H9 (cell line): Measurements from ENCODE around the gene FBXL13. TPM values are rescaled to one million over a fixed set of nuclear protein-coding genes. Genes with fewer than 3 reads are reported as not detected.

Experiments used
- DNase-seq: peaks from one replicate; pipeline ENCODE4 v3.0.0-alpha.2; 2017
- H2AFZ ChIP-seq: one replicate; pipeline ENCODE4 v1.6.1; 2013; ENCODE audit warnings: mild to moderate bottlenecking, low read length, control low read depth, moderate library complexity
- H2AK5ac ChIP-seq: 2 replicates; pipeline ENCODE4 v1.6.1; 2013; ENCODE audit warnings: low read length, control low read depth, mixed read lengths; ENCODE audit not compliant: insufficient read length
- H2BK120ac ChIP-seq: one replicate; pipeline ENCODE4 v1.6.1; 2013; ENCODE audit warnings: low read depth, mild to moderate bottlenecking, low read length, control low read depth, inconsistent platforms; ENCODE audit not compliant: poor library complexity, severe bottlenecking
- H2BK12ac ChIP-seq: 2 replicates; pipeline ENCODE4 v1.6.1; 2013; ENCODE audit warnings: low read length, control low read depth, mixed read lengths, low read depth; ENCODE audit not compliant: insufficient read length
- H2BK15ac ChIP-seq: 2 replicates; pipeline ENCODE4 v1.6.1; 2013; ENCODE audit warnings: low read depth, low read length, control low read depth
- H2BK20ac ChIP-seq: one replicate; pipeline ENCODE4 v1.6.1; 2013; ENCODE audit warnings: low read depth, mild to moderate bottlenecking, low read length, control low read depth, inconsistent platforms; ENCODE audit not compliant: poor library complexity, severe bottlenecking
- H2BK5ac ChIP-seq: 2 replicates; pipeline ENCODE4 v1.6.1; 2013; ENCODE audit warnings: low read length, control low read depth, mixed read lengths; ENCODE audit not compliant: insufficient read length
- H3K14ac ChIP-seq: 2 replicates; pipeline ENCODE4 v1.6.1; 2013; ENCODE audit warnings: low read length, control low read depth; ENCODE audit not compliant: insufficient read depth
- H3K18ac ChIP-seq: 2 replicates; pipeline ENCODE4 v1.6.1; 2013; ENCODE audit warnings: low read depth, mild to moderate bottlenecking, mixed read lengths, low read length, control low read depth; ENCODE audit not compliant: insufficient read length
- H3K23ac ChIP-seq: 2 replicates; pipeline ENCODE4 v1.6.1; 2013; ENCODE audit warnings: low read length, control low read depth, mixed read lengths, low read depth; ENCODE audit not compliant: insufficient read length
- H3K23me2 ChIP-seq: 2 replicates; pipeline ENCODE4 v1.6.1; 2013; ENCODE audit warnings: low read depth, mild to moderate bottlenecking, mixed read lengths, low read length, control low read depth; ENCODE audit not compliant: insufficient read length, poor library complexity, severe bottlenecking
- H3K27ac ChIP-seq: 2 replicates; pipeline ENCODE4 v1.5.1; 2013; ENCODE audit warnings: low read length, control low read depth, mixed read lengths, low read depth; ENCODE audit not compliant: insufficient read length
- H3K27me3 ChIP-seq: 2 replicates; pipeline ENCODE4 v1.6.1; 2013; ENCODE audit warnings: low read length, control low read depth, inconsistent platforms; ENCODE audit not compliant: insufficient read depth
- H3K4ac ChIP-seq: 2 replicates; pipeline ENCODE4 v1.6.1; 2013; ENCODE audit warnings: low read depth, mild to moderate bottlenecking, control low read depth, inconsistent platforms, low read length, moderate library complexity
- H3K4me1 ChIP-seq: 2 replicates; pipeline ENCODE4 v1.6.1; 2013; ENCODE audit warnings: low read length, control low read depth, inconsistent platforms; ENCODE audit not compliant: insufficient read depth
- H3K4me2 ChIP-seq: 2 replicates; pipeline ENCODE4 v1.6.1; 2013; ENCODE audit warnings: low read length, control low read depth, mixed read lengths; ENCODE audit not compliant: insufficient read length, insufficient read depth
- H3K56ac ChIP-seq: 2 replicates; pipeline ENCODE4 v1.6.1; 2013; ENCODE audit warnings: low read depth, mild to moderate bottlenecking, mixed read lengths, low read length, control low read depth; ENCODE audit not compliant: insufficient read length
- H3K79me1 ChIP-seq: 2 replicates; pipeline ENCODE4 v1.6.1; 2013; ENCODE audit warnings: low read depth, mild to moderate bottlenecking, moderate library complexity, low read length, control low read depth, inconsistent platforms; ENCODE audit not compliant: insufficient read depth, poor library complexity, severe bottlenecking
- H3K79me2 ChIP-seq: 2 replicates; pipeline ENCODE4 v1.6.1; 2013; ENCODE audit warnings: low read length, control low read depth, inconsistent platforms; ENCODE audit not compliant: insufficient read depth
- H3K9ac ChIP-seq: 2 replicates; pipeline ENCODE4 v1.6.1; 2013; ENCODE audit warnings: low read length, control low read depth, mixed read lengths; ENCODE audit not compliant: insufficient read length; ENCODE audit errors: extremely low read depth
- H3K9me3 ChIP-seq: one replicate; pipeline ENCODE4 v1.6.1; 2013; ENCODE audit warnings: low read depth, low read length, inconsistent platforms; ENCODE audit not compliant: control insufficient read depth
- H3T11ph ChIP-seq: one replicate; pipeline ENCODE4 v1.6.1; 2013; ENCODE audit warnings: mild to moderate bottlenecking, low read length, control low read depth, inconsistent platforms
- H4K20me1 ChIP-seq: one replicate; pipeline ENCODE4 v1.6.1; 2013; ENCODE audit not compliant: control insufficient read depth, insufficient read length, insufficient read depth
- H4K5ac ChIP-seq: 2 replicates; pipeline ENCODE4 v1.6.1; 2013; ENCODE audit warnings: low read depth, mild to moderate bottlenecking, mixed read lengths, low read length, control low read depth; ENCODE audit not compliant: insufficient read length
- H4K8ac ChIP-seq: replicated peaks from 2 replicates; pipeline ENCODE4 v1.6.1; 2013; ENCODE audit warnings: low read length, control low read depth, mixed read lengths, low read depth; ENCODE audit not compliant: insufficient read length
- H4K91ac ChIP-seq: 2 replicates; pipeline ENCODE4 v1.6.1; 2013; ENCODE audit warnings: low read depth, mild to moderate bottlenecking, moderate library complexity, mixed read lengths, low read length, control low read depth; ENCODE audit not compliant: insufficient read length
- H3K27ac Mint-ChIP-seq, 3 experiments: 2 replicates in 2 of 3; 3 replicates in 1 of 3; pipeline ENCODE4 v1.8.0; 2020 to 2021; ENCODE audit warnings: mixed read lengths in 3 of 3, mild to moderate bottlenecking in 1 of 3, moderate library complexity in 1 of 3
- H3K27me3 Mint-ChIP-seq: 2 replicates; pipeline ENCODE4 v1.8.0; 2021; ENCODE audit warnings: low read depth, mild to moderate bottlenecking, moderate library complexity, mixed read lengths
- H3K36me3 Mint-ChIP-seq, 3 experiments: 2 replicates in 2 of 3; 3 replicates in 1 of 3; pipeline ENCODE4 v1.8.0; 2020 to 2021; ENCODE audit warnings: low read depth in 3 of 3, mixed read lengths in 3 of 3; ENCODE audit not compliant: insufficient read depth in 1 of 3
- H3K4me1 Mint-ChIP-seq, 2 experiments: 2 replicates each; pipeline ENCODE4 v1.8.0; 2020; ENCODE audit warnings: mixed read lengths in 2 of 2
- H3K4me3 Mint-ChIP-seq, 2 experiments: 2 replicates in 1 of 2; 3 replicates in 1 of 2; pipeline ENCODE4 v1.8.0; 2020 to 2021; ENCODE audit warnings: mild to moderate bottlenecking in 2 of 2, mixed read lengths in 2 of 2, moderate library complexity in 1 of 2
- H3K9me3 Mint-ChIP-seq, 2 experiments: 2 replicates in 1 of 2; 3 replicates in 1 of 2; pipeline ENCODE4 v1.8.0; 2020; ENCODE audit warnings: mild to moderate bottlenecking in 2 of 2, mixed read lengths in 2 of 2, moderate library complexity in 1 of 2
- WGBS: extraction: QIAGEN DNeasy Blood & Tissue Kit; methylation state at CpG from one replicate; pipeline ENCODE4 v1.1.7; 2013; ENCODE audit warnings: missing lambda C conversion rate, low lambda C conversion rate, mixed read lengths; ENCODE audit not compliant: insufficient read length; ENCODE audit errors: extremely low coverage; 5-methylcytosine and 5-hydroxymethylcytosine counted together
- total RNA-seq: library from RNA; stranded (reverse); gene quantifications from 2 replicates; pipeline ENCODE4 v1.2.1, GENCODE V29; 2021
- TF ChIP-seq, protein P1 (sequence below): fragments of 200-600 bp; sonication (generic); conservative IDR thresholded peaks from 3 replicates; pipeline ENCODE4 v1.8.0; 2021; ENCODE audit warnings: antibody characterized with exemption, mild to moderate bottlenecking

Gene FBXL13
- total RNA-seq, 1 experiment from 2014 or later = 4.4 TPM

DNA sequence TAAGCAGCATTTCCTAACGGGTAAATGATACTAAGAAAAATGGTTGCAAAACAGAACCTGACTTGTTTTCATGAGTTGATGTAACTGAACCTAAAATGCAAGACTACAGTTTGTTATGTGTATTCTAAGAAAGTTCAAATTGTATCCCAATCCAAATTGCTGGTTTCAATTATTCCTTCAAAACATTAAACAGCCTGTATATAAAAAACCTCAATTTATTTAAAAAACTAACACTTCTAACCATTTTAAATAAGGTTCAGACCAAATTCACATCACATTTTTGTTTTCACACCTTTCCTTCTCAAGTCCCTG lies 80.9 kb downstream of the FBXL13 start:
- Histone ChIP-seq H2BK15ac (no peak overlapping the region), H4K5ac (no peak overlapping the region), H4K91ac (no peak overlapping the region), H3K56ac (no peak overlapping the region), H3K9ac (no peak overlapping the region), H2BK12ac (no peak overlapping the region), H3K4ac (no peak overlapping the region), H2BK120ac (no peak overlapping the region), H3T11ph (no peak overlapping the region), H3K23ac (no peak overlapping the region), H3K79me2 (no peaks in the 10 kb centered on the region), H4K8ac (no peak overlapping the region), H3K18ac (no peak overlapping the region), H2BK20ac (no peak overlapping the region), H3K27ac (no peak overlapping the region), H3K27me3 (no peaks in the 10 kb centered on the region; the same call in 1 of the 2 replicates), H3K79me1 (no peaks in the 10 kb centered on the region), H3K9me3 (no peaks in the 10 kb centered on the region), H3K14ac (no peak overlapping the region), H2AFZ (no peak overlapping the region), H2BK5ac (no peak overlapping the region), H2AK5ac (no peak overlapping the region), H3K4me2 (no peak overlapping the region), H3K4me1 (no peaks in the 10 kb centered on the region), H3K23me2 (no peaks in the 10 kb centered on the region), H4K20me1 (no peaks in the 10 kb centered on the region)
- H3K36me3 Mint-ChIP-seq = no peaks in the 10 kb centered on the region
- H3K4me1 Mint-ChIP-seq = no peaks in the 10 kb centered on the region
- TF ChIP-seq, protein P1, sequence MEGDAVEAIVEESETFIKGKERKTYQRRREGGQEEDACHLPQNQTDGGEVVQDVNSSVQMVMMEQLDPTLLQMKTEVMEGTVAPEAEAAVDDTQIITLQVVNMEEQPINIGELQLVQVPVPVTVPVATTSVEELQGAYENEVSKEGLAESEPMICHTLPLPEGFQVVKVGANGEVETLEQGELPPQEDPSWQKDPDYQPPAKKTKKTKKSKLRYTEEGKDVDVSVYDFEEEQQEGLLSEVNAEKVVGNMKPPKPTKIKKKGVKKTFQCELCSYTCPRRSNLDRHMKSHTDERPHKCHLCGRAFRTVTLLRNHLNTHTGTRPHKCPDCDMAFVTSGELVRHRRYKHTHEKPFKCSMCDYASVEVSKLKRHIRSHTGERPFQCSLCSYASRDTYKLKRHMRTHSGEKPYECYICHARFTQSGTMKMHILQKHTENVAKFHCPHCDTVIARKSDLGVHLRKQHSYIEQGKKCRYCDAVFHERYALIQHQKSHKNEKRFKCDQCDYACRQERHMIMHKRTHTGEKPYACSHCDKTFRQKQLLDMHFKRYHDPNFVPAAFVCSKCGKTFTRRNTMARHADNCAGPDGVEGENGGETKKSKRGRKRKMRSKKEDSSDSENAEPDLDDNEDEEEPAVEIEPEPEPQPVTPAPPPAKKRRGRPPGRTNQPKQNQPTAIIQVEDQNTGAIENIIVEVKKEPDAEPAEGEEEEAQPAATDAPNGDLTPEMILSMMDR = no peak
- H3K27ac Mint-ChIP-seq = no peak overlapping the region
- no peak overlapping the region for H3K4me3 Mint-ChIP-seq
- WGBS = no CpG with 5 or more reads among the region's 1 CpG
- H3K9me3 Mint-ChIP-seq = no peaks in the 10 kb centered on the region
- no peaks in the 10 kb centered on the region; the same call in 1 of the 2 replicates for H3K27me3 Mint-ChIP-seq
- no peak for DNase-seq
